TTC549 (cell line): Measurements from ENCODE around the gene MYO1D.

Experiments used
- FAIRE-seq: peaks from 2 replicates; lab custom pipeline; 2012; peaks lifted over from hg19 to GRCh38; lab: Jason Lieb, UNC

Gene MYO1D

GRCh38 chr17:32622540-32622939 is 254.4 kb downstream of the MYO1D start:
- FAIRE-seq: no peak

GRCh38 chr17:32621612-32622312 is 255.2 kb downstream of the MYO1D start:
- FAIRE-seq: no peak

- FAIRE-seq: no peak
These were observed 261.6 kb downstream of the MYO1D start for GRCh38 chr17:32615326-32615725.

DNA sequence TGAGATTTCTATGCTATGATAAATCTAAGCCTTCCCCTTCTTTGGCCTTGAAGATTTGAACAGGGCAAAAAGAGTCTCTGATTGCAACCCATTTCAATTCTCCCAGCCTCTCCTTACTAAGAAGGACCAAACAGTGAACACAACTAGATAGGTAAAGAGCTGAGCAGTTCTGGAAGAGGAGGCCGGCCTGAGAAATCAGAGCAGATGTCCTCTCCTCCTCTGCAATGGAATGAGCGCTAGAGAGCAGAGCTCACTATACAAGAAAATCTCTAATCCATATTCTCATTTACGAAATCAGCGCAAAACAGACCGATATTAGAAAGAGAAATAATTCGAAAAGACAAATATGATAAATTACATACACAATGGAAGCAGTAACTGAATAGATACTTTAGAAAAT is 266.0 kb downstream of the MYO1D start:
- no peak for FAIRE-seq

DNA sequence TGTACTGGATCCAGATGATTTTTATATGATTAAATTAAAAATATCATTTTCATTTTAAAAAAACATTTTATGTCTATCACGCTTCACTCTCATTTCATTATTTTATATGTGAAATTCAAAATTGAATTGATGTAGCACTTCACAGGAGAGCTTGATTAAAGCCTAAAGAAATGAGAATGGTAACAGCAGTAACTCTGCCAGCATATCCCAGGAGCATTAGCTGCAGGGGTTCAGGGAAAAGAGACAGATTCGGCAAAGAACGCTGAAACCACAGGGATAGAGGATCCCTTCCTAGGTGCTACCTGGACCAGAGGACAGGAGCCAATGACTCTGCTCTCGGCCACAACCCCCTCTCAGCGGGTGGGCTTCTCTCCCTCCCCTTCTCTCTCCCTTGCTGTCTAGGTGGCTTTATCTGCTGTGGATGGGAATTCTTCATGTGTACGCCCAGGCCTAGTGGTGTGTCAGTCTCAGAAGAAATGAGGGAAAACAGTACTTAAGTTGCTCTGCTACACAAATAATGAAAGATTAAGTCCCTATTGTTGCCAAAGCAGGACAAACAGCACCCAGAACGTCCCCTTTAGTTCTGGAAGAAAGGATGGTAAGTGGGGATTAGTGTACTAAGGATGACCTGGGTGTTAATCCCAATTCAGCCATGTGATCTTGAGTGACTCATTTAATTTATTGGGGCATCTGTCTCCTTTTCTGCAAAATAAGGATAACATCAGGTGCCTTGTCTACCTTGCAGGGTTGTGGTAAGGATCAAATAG is 266.9 kb downstream of the MYO1D start:
- no peak for FAIRE-seq

DNA sequence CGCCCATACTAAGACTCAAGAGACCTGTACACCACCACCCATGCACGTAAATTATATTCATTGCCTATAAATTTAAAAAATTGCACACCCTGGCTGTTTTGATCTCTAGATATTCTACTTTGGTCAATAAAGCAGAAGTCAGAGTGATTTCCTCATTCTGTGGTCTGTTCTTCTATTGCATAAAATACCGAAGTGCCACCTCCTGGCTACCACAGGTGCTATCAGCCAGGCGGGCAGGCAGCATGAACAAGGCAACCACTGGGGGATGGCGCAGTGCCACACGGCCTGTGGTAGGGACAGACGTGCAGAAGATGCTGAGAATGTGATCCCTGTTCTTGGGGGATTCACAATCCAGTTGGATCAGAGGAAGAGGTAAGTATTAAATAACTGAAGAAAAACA is 267.8 kb downstream of the MYO1D start:
- FAIRE-seq: no peak

GRCh38 chr17:32608267-32608666 is 268.7 kb downstream of the MYO1D start:
- FAIRE-seq: no peak

GRCh38 chr17:32604966-32605365 is 272.0 kb downstream of the MYO1D start:
- FAIRE-seq: no peak

DNA sequence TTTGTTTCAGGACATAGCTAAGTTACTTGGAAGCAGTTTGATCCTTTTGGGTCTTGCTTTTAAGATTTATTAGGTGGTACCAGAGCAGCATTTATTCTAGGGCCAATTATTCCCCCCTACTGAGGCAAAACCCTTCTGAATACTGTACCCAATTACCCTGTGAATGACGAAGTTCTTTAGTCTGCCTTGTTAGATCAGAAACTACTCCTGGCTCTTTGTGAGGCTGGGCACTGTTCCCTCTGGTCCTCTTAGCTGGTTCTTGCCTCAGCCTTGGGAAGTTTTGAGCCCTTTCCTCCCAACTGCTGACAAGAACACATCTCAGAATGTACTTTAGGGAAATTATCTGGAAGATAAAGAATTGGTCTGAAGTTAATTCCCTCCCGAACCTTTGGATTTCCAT is 274.5 kb downstream of the MYO1D start:
- no peak for FAIRE-seq

DNA sequence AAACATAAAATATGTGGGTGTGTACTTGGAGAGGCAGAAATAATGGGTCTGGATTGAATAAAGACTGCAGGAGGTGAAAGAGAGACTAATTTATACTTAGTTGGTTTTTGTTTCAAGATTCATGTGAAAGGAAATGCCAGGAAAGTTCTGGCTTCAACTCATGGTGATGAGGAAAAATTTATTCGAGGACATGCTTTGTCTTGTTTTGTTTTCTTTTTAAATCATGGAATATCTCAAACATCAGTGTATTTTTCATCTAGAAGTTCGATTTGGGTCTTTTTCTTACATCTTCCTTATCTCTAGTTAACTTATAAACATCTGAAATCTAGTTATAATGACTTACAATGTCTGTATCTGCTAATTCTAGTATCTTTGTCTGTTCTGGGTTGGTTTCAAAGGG is 275.1 kb downstream of the MYO1D start:
- FAIRE-seq: no peak

- FAIRE-seq: no peak
These were observed 280.3 kb downstream of the MYO1D start for GRCh38 chr17:32596628-32597027.

DNA sequence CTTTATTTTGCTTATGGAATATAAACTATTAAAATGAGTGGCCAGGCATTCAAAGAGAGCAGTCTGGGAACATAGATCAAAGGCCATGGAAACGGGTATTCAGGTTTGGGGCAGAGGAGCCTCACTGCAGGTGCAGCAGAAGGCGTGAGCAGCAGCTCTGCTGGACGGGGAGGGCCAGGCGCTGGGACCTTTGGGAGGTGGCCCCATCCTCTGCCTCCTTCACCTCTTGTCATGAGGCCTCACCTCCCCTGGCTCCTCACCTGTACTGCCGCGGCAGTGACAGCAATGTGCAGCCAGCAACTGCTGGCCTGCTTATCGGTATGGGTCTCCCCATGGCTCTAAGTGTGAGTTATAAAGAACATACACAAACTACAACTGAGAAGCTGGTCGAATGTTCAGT is 280.7 kb downstream of the MYO1D start:
- FAIRE-seq: no peak

DNA sequence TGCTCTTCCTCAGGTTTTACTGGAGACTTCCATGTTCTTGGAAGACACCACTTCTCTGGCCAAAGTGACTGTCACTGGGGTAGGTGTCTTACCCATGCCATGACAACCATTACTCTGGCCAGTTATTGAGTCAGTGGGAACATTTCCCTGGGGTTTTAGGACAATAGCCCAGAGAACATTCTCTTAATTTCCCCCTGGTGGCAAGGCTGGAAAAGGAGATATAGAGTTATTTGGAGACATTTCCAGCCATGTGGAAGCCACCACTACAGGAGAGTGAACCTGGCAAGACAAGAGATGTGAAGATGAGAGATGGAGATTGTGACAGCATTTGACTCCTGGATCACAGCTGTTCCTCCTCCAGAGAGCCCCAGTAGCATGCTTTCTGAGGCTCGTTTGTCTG is 283.9 kb downstream of the MYO1D start:
- no peak for FAIRE-seq

DNA sequence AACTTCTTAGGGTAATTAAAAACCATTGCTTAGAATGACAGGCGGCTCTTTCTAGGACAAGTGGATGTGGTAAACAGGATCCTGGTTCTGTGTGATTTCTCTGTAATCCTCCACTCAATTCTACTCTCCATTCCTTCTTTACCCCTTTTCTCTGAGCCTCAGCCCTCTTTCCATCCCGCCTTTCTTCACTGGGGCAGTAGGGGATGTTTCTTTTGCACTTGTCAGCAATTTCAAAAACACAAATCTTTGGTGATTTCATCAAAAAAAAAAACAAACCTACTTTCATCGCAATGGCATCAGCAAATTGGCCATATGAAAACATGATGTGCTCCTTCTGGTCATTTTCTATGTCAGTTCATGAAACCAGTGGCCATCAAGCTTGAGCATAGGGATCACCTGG is 285.5 kb downstream of the MYO1D start:
- no peak for FAIRE-seq

GRCh38 chr17:32590974-32591373 is 285.9 kb downstream of the MYO1D start:
- no peak for FAIRE-seq

- no peak for FAIRE-seq
These were observed 287.9 kb downstream of the MYO1D start for GRCh38 chr17:32588982-32589381.

DNA sequence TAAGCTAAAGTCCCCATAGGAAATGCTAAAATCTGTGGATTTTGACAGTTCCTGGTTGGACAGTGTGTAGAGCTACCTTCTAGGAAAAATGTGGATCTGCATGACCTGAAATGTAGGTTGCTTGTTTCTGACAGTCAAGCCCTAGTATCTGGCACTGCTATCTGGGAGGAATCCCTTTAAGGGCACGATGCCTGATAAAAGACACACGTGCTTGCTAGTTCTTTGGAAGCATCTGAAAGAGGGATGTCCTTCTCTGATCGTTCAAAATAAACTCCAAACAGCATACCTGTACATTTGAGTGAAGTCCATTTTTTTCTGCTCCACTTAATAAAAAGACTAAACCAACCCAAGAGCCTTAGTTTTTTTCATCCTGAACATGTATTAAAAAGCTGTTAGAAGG is 288.8 kb downstream of the MYO1D start:
- no peak for FAIRE-seq

- no peak for FAIRE-seq
These were observed 290.3 kb downstream of the MYO1D start for GRCh38 chr17:32586666-32587065.

GRCh38 chr17:32584792-32585191 is 292.1 kb downstream of the MYO1D start:
- FAIRE-seq: no peak

- no peak for FAIRE-seq
These were observed 293.9 kb downstream of the MYO1D start for GRCh38 chr17:32583053-32583452.

GRCh38 chr17:32575852-32576251 is 301.1 kb downstream of the MYO1D start:
- FAIRE-seq: no peak

GRCh38 chr17:32570081-32570396 is 306.9 kb downstream of the MYO1D start:
- no peak for FAIRE-seq

- FAIRE-seq: no peak
These were observed 307.5 kb downstream of the MYO1D start for GRCh38 chr17:32569171-32570080.
